Upper lobe of right lung (tissue), 1 donor: ENCODE results near the gene B4GALT4. TPM values are rescaled to one million over a fixed set of nuclear protein-coding genes. Genes with fewer than 3 reads are reported as not detected.

Experiments
- ATAC-seq: fragments of 200-7000 bp; cut with Tn5 transposase; one replicate; pipeline ENCODE4 v1.9.1; 2020; ENCODE audit warnings: mild to moderate bottlenecking, moderate library complexity
- DNase-seq: peaks from one replicate; pipeline ENCODE4 v3.0.0-alpha.2; 2020
- H3K27ac ChIP-seq: fragments of 200-600 bp; one replicate; pipeline ENCODE4 v1.8.0; 2022
- H3K27me3 ChIP-seq: fragments of 200-600 bp; one replicate; pipeline ENCODE4 v1.8.0; 2022; ENCODE audit warnings: mild to moderate bottlenecking
- H3K36me3 ChIP-seq: fragments of 200-600 bp; one replicate; pipeline ENCODE4 v1.8.0; 2022
- H3K4me1 ChIP-seq: fragments of 200-600 bp; one replicate; pipeline ENCODE4 v1.8.0; 2022
- H3K4me3 ChIP-seq: fragments of 200-600 bp; one replicate; pipeline ENCODE4 v1.8.0; 2022; ENCODE audit warnings: mild to moderate bottlenecking
- H3K9me3 ChIP-seq: fragments of 200-600 bp; one replicate; pipeline ENCODE4 v1.8.0; 2022
- intact Hi-C: fragments of 100-400 bp; cut with DNase I; formaldehyde crosslinking; loops from one replicate; pipeline ENCODE4 v1.11.0; 2022
- total RNA-seq: library from RNA; stranded (reverse); fragmentation: NEBNext Ultra II Directional; extraction: Animal tissue kit (Norgen Biotek cat#: 25700); gene quantifications from one replicate; pipeline ENCODE4 v1.2.1, GENCODE V29; 2021
- TF ChIP-seq, protein P1 (sequence below): fragments of 200-600 bp; IDR thresholded peaks from one replicate; pipeline ENCODE4 v1.8.0; 2022; ENCODE audit warnings: antibody characterized with exemption
- donor health status: DM: no; HTN: yes; CAD: no; lungs with severe emphysema.

The B4GALT4 gene
- total RNA-seq, 1 donor from 2014 or later: 15.8 TPM

DNA sequence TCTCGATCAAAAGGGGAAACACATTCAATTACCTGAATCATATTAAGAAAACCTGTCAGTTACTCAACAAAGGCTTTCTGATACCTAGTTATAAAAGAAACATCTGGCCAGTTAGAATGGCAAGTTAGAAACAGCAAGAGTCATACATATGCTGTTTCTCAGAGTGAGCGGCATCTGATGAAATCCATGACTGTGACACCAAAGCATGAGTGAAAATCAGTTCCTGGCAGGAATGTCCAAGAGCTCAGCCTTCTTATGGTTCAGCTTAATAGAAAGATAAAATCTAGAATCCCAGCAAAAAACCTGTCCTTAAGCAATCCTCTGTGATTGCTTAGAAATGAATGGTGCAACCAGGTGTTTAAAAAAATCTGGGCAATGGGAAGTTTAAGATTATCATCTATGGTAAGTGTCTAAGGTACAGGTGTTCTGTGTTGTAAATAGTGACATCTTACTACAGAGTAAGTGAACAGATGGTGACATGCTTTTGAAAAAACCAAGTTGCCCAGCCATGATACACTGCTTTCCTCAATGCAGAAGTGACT, 18.8 kb downstream of the B4GALT4 start:
- DNase-seq: no peak
- Histone ChIP-seq H3K4me1 (no peaks in the 10 kb centered on the region), H3K36me3 (peaks cover 81% of the 10 kb centered on the region), H3K27me3 (no peaks in the 10 kb centered on the region), H3K27ac (no peak overlapping the region), H3K4me3 (no peak overlapping the region), H3K9me3 (no peaks in the 10 kb centered on the region)
- intact Hi-C loops: no loop called here
- TF ChIP-seq, protein P1, sequence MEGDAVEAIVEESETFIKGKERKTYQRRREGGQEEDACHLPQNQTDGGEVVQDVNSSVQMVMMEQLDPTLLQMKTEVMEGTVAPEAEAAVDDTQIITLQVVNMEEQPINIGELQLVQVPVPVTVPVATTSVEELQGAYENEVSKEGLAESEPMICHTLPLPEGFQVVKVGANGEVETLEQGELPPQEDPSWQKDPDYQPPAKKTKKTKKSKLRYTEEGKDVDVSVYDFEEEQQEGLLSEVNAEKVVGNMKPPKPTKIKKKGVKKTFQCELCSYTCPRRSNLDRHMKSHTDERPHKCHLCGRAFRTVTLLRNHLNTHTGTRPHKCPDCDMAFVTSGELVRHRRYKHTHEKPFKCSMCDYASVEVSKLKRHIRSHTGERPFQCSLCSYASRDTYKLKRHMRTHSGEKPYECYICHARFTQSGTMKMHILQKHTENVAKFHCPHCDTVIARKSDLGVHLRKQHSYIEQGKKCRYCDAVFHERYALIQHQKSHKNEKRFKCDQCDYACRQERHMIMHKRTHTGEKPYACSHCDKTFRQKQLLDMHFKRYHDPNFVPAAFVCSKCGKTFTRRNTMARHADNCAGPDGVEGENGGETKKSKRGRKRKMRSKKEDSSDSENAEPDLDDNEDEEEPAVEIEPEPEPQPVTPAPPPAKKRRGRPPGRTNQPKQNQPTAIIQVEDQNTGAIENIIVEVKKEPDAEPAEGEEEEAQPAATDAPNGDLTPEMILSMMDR: no peak
- ATAC-seq: no peak

DNA sequence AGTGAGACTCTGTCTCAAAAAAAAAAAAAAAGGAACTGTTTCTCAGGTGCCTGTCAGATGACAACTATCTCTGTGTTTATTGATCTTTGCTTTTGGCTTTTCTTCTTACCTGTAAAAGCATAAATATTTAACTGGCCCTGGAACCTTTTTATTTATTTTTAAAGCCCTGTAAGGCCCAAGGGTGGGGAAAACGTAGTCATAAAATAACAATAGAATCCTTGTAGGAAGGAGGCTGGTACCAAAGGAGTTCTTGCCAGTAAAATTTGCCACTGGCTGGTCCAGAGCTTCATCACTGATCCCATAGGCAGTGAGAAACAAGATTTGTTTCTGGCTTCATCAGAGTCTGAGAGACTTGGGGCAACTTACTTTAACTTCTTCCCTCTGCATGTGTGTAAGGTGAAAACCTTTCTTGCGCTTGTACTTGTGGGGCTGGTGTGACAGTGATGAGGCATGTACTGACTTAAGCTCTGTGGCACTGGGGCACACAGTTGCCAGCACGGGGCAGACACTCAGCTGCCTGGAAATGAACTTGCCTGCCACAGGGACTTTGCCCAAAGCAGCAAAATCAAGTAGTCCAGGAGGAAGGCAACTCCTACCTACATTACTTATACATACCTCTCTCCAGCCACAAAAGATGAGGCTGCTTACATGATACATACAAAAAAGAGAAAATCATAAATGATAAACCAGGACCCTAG, 19.6 kb downstream of the B4GALT4 start:
- H3K36me3 ChIP-seq: peaks cover 79% of the 10 kb centered on the region

GRCh38 chr3:119220198-119220597, 20.5 kb downstream of the B4GALT4 start:
- DNase-seq: no peak
- H3K36me3 ChIP-seq: peaks cover 83% of the 10 kb centered on the region
- TF ChIP-seq, protein P1: no peak
- ATAC-seq: no peak
- intact Hi-C loops: no loop called here
- no peaks in the 10 kb centered on the region for H3K27me3 ChIP-seq
- H3K4me3 ChIP-seq: no peak overlapping the region
- no peaks in the 10 kb centered on the region for H3K9me3 ChIP-seq
- no peak overlapping the region for H3K27ac ChIP-seq
- H3K4me1 ChIP-seq: no peaks in the 10 kb centered on the region

More for the DNA sequence above, 19.6 kb downstream of the B4GALT4 start:
- Histone ChIP-seq H3K4me1 (no peaks in the 10 kb centered on the region), H3K4me3 (no peak overlapping the region), H3K9me3 (no peaks in the 10 kb centered on the region), H3K27me3 (no peaks in the 10 kb centered on the region), H3K27ac (no peak overlapping the region)
- ATAC-seq: no peak
- TF ChIP-seq, protein P1: no peak
- intact Hi-C loops: no loop called here
- DNase-seq: no peak

- TF ChIP-seq, protein P1: no peak
- ATAC-seq (no peak), DNase-seq (no peak)
- H3K4me3 ChIP-seq: no peak overlapping the region
- intact Hi-C loops: no loop called here
- no peaks in the 10 kb centered on the region for H3K4me1 ChIP-seq
- peaks cover 93% of the 10 kb centered on the region for H3K36me3 ChIP-seq
- no peaks in the 10 kb centered on the region for H3K27me3 ChIP-seq
- H3K27ac ChIP-seq: no peak overlapping the region
- no peaks in the 10 kb centered on the region for H3K9me3 ChIP-seq
Observed at GRCh38 chr3:119219069-119219468, 21.6 kb downstream of the B4GALT4 start.

DNA sequence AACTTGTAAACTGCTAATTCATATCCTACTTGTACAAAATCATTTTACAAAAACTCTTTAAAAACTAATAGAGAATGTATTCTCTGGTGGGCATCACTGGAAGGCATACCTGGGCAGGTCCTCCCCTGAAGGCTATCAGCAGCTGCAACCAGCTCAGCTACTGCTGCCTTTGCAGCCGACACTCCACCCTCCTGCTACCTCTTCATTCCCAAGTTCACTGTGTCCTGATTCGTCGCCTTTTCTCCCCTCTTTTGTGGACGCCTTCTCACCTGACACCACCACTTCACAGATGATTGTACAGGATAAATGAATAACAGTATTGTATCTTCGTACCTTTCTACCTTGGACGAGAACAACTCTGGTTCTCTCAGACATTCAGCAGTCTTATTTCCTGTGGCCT, 28.9 kb downstream of the B4GALT4 start:
- Histone ChIP-seq H3K27me3 (no peaks in the 10 kb centered on the region), H3K36me3 (peaks cover 67% of the 10 kb centered on the region)
- intact Hi-C loops: no loop called here

More for the DNA sequence above, 28.9 kb downstream of the B4GALT4 start:
- Histone ChIP-seq H3K4me1 (no peaks in the 10 kb centered on the region), H3K9me3 (no peaks in the 10 kb centered on the region), H3K27ac (no peak overlapping the region), H3K4me3 (no peak overlapping the region)
- ATAC-seq: no peak
- no peak for DNase-seq
- TF ChIP-seq, protein P1: no peak
